Body of pancreas (tissue), 4 donors: Measurements from ENCODE around the gene TSPAN32. TPM values are rescaled to one million over a fixed set of nuclear protein-coding genes. Genes with fewer than 3 reads are reported as not detected.
A peak's percentile ranks its signal among the peaks of the same experiment; 100 is the strongest.
"Not testable (repeated sequence)": the region's sequence is repeated elsewhere in the genome, so short reads cannot be mapped to it uniquely, and the experiment has no call there.

Source experiments
- ATAC-seq: fragments of 150-250 bp; one replicate; pipeline ENCODE4 v1.9.1; 2016
- DNase-seq, 4 donors: peaks; one replicate each; pipeline ENCODE4 v3.0.0-alpha.2; 2019
- H3K27ac ChIP-seq, 4 donors: fragments of 200-600 bp; sonication (generic); 1 replicate in 3 of 4; 2 replicates in 1 of 4; pipeline versions ENCODE4 v1.5.1 to v1.6.1; 2016 to 2019; ENCODE audit warnings: mild to moderate bottlenecking in 1 of 4, mixed read lengths in 1 of 4, moderate library complexity in 1 of 4
- H3K27me3 ChIP-seq, 2 donors: fragments of 200-600 bp; sonication (generic); one replicate each; pipeline ENCODE4 v1.6.0; 2016; ENCODE audit warnings: mild to moderate bottlenecking in 1 of 2
- H3K36me3 ChIP-seq, 2 donors: fragments of 200-600 bp; sonication (generic); replicated peaks in 1 of 2; 2 replicates each; pipeline ENCODE4 v1.5.1; 2016; ENCODE audit warnings: low read depth in 2 of 2; ENCODE audit not compliant: insufficient read depth in 1 of 2
- H3K4me1 ChIP-seq: fragments of 200-600 bp; sonication (generic); one replicate; pipeline ENCODE4 v1.6.0; 2016
- H3K4me3 ChIP-seq, 2 donors: fragments of 200-600 bp; sonication (generic); 1 replicate in 1 of 2; 2 replicates in 1 of 2; pipeline ENCODE4 v1.5.1; 2016 to 2019
- H3K9me3 ChIP-seq, 3 donors: fragments of 200-600 bp; sonication (generic); 1 replicate in 2 of 3; 2 replicates in 1 of 3; pipeline ENCODE4 v1.5.1; 2016
- CTCF ChIP-seq, 7 experiments: fragments of 450-650 bp in 4 of 7; fragments of 200-600 bp in 3 of 7; sonication (generic) in 3 of 7; IDR thresholded peaks; one replicate each; pipeline ENCODE4 v1.5.1; 2016 to 2019; ENCODE audit warnings: antibody characterized with exemption in 7 of 7
- POLR2A ChIP-seq, 3 donors: fragments of 450-650 bp; IDR thresholded peaks; one replicate each; pipeline ENCODE4 v1.6.1; 2016; ENCODE audit warnings: antibody characterized with exemption in 3 of 3, mild to moderate bottlenecking in 2 of 3
- WGBS, 2 donors: methylation state at CpG; one replicate each; pipeline ENCODE4 v1.1.5; 2017; 5-methylcytosine and 5-hydroxymethylcytosine counted together
- intact Hi-C: fragments of 100-400 bp; cut with DNase I; formaldehyde crosslinking; loops from one replicate; pipeline ENCODE4 v1.15.1; 2023
- total RNA-seq, 2 donors: library from RNA; depleted of rRNA; stranded (reverse); fragments of >200 nt; gene quantifications; one replicate each; pipeline ENCODE4 v1.1.0, GENCODE V29; 2016

TSPAN32 gene
- total RNA-seq, 2 donors from 2014 or later: 5.9 TPM; not detected in 1

DNA sequence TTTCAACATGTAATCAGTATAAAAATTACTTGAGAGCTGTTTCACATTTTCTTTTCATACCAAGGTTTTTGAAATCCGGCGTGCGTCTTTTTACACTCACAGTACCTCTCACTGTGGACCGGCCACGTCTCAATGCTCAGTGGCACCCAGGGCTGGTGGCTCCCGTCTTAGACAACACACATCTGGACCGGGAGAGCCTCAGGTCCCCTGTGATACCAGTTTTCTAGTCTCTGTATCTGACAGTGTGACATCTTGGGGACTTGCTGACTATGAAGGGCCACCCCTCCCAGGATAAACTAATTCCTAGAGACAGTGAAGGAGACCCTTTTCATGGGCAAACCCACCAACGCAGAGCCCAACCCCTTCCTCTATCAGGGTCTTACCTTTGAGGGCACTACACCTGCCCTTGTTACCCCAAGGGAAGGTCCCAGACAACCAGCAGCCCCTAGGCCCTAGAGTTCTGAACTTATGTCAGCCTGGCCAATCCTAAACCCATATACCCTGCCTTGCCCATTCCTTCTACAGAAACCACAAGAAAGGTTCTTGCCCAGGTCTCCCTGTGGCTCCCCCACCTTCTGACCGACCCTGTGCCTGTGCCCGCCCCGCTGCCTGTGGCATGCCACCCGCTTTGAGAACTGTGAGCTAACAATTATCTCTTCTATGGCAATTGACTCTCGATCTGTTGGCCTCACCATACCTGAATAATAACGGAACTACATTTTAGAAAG lies 25.4 kb upstream of the TSPAN32 start:
- TF ChIP-seq CTCF (IDR thresholded peaks at IDR 0.05): no peak
- no peak for TF ChIP-seq POLR2A (IDR thresholded peaks at IDR 0.05)
- no peaks in the 10 kb centered on the region for H3K36me3 ChIP-seq
- no peak for DNase-seq
- no peak overlapping the region for H3K4me3 ChIP-seq
- no peak for ATAC-seq
- intact Hi-C loops: no loop called here
- no peak overlapping the region for H3K27ac ChIP-seq
- no peaks in the 10 kb centered on the region for H3K4me1 ChIP-seq
- no peaks in the 10 kb centered on the region for H3K9me3 ChIP-seq
- H3K27me3 ChIP-seq: no peaks in the 10 kb centered on the region
- 88 to 89% methylated on average over 14 of the region's 14 CpGs for WGBS, 2 donors

DNA sequence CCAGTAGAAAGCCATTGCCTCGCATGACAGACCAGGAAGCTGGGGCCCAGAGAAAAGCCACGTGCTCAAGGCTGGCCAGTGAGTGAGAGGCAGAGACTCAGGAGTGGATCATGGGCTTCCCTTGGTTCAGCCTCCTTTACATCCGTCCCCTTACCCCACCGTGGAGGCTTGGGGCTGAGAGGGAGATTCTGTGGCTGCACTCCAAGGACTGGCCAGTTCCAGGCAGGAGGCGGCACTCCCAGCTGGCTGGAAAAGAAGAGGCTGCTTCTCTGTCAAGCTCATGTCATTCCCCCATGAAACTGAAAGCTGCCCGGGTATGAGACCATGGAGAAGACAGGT lies 24.8 kb upstream of the TSPAN32 start:
- no peaks in the 10 kb centered on the region for H3K9me3 ChIP-seq
- WGBS, 2 donors: 61 to 67% methylated on average over 6 of the region's 6 CpGs
- no peak for TF ChIP-seq CTCF (IDR thresholded peaks at IDR 0.05)
- no peak for TF ChIP-seq POLR2A (IDR thresholded peaks at IDR 0.05)
- ATAC-seq (no peak), DNase-seq (peak in 1 of 4 donors; percentile 6)
- no peaks in the 10 kb centered on the region for H3K27me3 ChIP-seq
- no peaks in the 10 kb centered on the region for H3K36me3 ChIP-seq
- no peak overlapping the region for H3K4me3 ChIP-seq
- no peak overlapping the region for H3K27ac ChIP-seq
- no peaks in the 10 kb centered on the region for H3K4me1 ChIP-seq
- intact Hi-C loops: no loop called here

GRCh38 chr11:2277933-2278523 lies 23.8 kb upstream of the TSPAN32 start:
- Histone ChIP-seq H3K36me3 (no peaks in the 10 kb centered on the region), H3K4me1 (no peaks in the 10 kb centered on the region), H3K4me3 (no peak overlapping the region), H3K27me3 (no peaks in the 10 kb centered on the region), H3K27ac (no peak overlapping the region), H3K9me3 (no peaks in the 10 kb centered on the region)
- DNase-seq (no peak), ATAC-seq (no peak)
- no peak for TF ChIP-seq POLR2A (IDR thresholded peaks at IDR 0.05)
- TF ChIP-seq CTCF (IDR thresholded peaks at IDR 0.05): no peak
- intact Hi-C loops: no loop called here
- WGBS, 2 donors: 82% methylated on average over 6 of the region's 6 CpGs

DNA sequence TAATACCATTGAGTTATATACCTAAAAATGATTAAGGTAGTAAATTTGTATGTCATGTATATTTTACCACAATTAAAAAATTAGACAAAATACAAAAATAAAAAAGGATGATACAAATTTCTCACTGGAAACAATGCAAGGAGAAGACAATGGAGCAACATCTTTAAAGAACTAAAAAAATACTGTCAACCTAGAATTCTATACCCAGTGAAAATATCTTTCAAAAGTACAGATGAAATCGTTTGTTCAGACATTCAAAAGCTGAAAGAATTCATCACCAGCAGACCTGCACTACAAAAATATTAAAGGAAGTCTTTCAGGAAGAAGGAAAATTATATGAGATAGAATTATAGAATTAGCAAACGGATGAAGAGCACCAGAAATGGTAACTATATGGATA lies 21.6 kb upstream of the TSPAN32 start:
- no peaks in the 10 kb centered on the region for H3K9me3 ChIP-seq
- 53 to 67% methylated on average over 2 of the region's 2 CpGs for WGBS, 2 donors
- no peaks in the 10 kb centered on the region for H3K4me1 ChIP-seq
- no peak overlapping the region for H3K27ac ChIP-seq
- DNase-seq: no peak
- intact Hi-C loops: no loop called here
- no peaks in the 10 kb centered on the region for H3K36me3 ChIP-seq
- no peak overlapping the region for H3K4me3 ChIP-seq
- ATAC-seq: no peak
- no peaks in the 10 kb centered on the region for H3K27me3 ChIP-seq
- TF ChIP-seq CTCF (IDR thresholded peaks at IDR 0.05) (no peak), POLR2A (IDR thresholded peaks at IDR 0.05) (no peak)

GRCh38 chr11:2286350-2286749 lies 15.5 kb upstream of the TSPAN32 start:
- H3K9me3 ChIP-seq, H3K36me3 ChIP-seq, H3K4me3 ChIP-seq, ATAC-seq, H3K27ac ChIP-seq, H3K27me3 ChIP-seq, intact Hi-C loops: not testable (repeated sequence)
- peak in 2 of 4 donors; percentile 1 to 7 for DNase-seq
- peaks cover 24% of the 10 kb centered on the region for H3K4me1 ChIP-seq
- WGBS, 2 donors: 82 to 90% methylated on average over 10 of the region's 13 CpGs
